Thyroid gland (tissue), 4 donors: ENCODE measurements around the gene STIM1. TPM values are rescaled to one million over a fixed set of nuclear protein-coding genes. Genes with fewer than 3 reads are reported as not detected.

ENCODE experiments used
- DNase-seq, 2 donors: peaks; one replicate each; pipeline ENCODE4 v3.0.0-alpha.2; 2019
- H3K27ac ChIP-seq, 3 donors: fragments of 200-600 bp; sonication (generic); 1 replicate in 2 of 3; 2 replicates in 1 of 3; pipeline ENCODE4 v1.5.1; 2016 to 2019; ENCODE audit warnings: mild to moderate bottlenecking in 1 of 3, moderate library complexity in 1 of 3
- H3K27me3 ChIP-seq: fragments of 200-600 bp; sonication (generic); one replicate; pipeline ENCODE4 v1.5.1; 2019
- H3K36me3 ChIP-seq, 2 donors: fragments of 200-600 bp; sonication (generic); one replicate each; pipeline ENCODE4 v1.5.1; 2016 to 2019
- H3K4me1 ChIP-seq, 2 donors: fragments of 200-600 bp; sonication (generic); one replicate each; pipeline ENCODE4 v1.5.1; 2017 to 2019
- H3K4me3 ChIP-seq, 3 donors: fragments of 200-600 bp; sonication (generic); replicated peaks in 1 of 3; 1 replicate in 2 of 3; 2 replicates in 1 of 3; pipeline ENCODE4 v1.5.1; 2016; ENCODE audit warnings: mild to moderate bottlenecking in 1 of 3
- H3K9me3 ChIP-seq: fragments of 200-600 bp; sonication (generic); one replicate; pipeline ENCODE4 v1.5.1; 2017
- CTCF ChIP-seq, 6 experiments: fragments of 200-600 bp in 3 of 6; fragments of 450-650 bp in 3 of 6; sonication (generic) in 3 of 6; IDR thresholded peaks; one replicate each; pipeline ENCODE4 v1.5.1; 2016 to 2019; ENCODE audit warnings: antibody characterized with exemption in 6 of 6, mild to moderate bottlenecking in 2 of 6, inconsistent platforms in 1 of 6, moderate library complexity in 1 of 6
- POLR2A ChIP-seq, 2 donors: fragments of 450-650 bp; IDR thresholded peaks; one replicate each; pipeline ENCODE4 v1.6.1; 2017; ENCODE audit warnings: antibody characterized with exemption in 2 of 2, mild to moderate bottlenecking in 2 of 2, moderate library complexity in 1 of 2
- whole genome bisulfite sequencing, 2 donors: methylation state at CpG; one replicate each; pipeline ENCODE4 v1.1.5; 2017; 5-methylcytosine and 5-hydroxymethylcytosine counted together
- intact Hi-C: fragments of 100-400 bp; cut with DNase I; formaldehyde crosslinking; loops from one replicate; pipeline ENCODE4 v1.15.1; 2023
- total RNA-seq, 4 donors: library from RNA; depleted of rRNA; stranded (reverse); fragments of >200 nt; gene quantifications; one replicate each; pipeline ENCODE4 v1.2.3, GENCODE V29; 2016

Gene STIM1
- total RNA-seq, 4 donors from 2014 or later: 54.3 to 89.2 (median 71.0) TPM

GRCh38 chr11:4072668-4073285 is 217.3 kb downstream of the STIM1 start:
- H3K27ac ChIP-seq: no peak overlapping the region
- H3K36me3 ChIP-seq: peaks cover 0 to 2% of the 10 kb centered on the region in 2 donors
- no peaks in the 10 kb centered on the region for H3K9me3 ChIP-seq
- intact Hi-C loops: loop anchor here (2.0 kb wide), 2 partner anchors 218 to 226 kb away; partner anchors contain the start of gene STIM1
- 15 to 19% methylated on average over 4 of the region's 4 CpGs for WGBS, 2 donors
- peak; percentile 47 to 50 for DNase-seq
- peaks cover 9 to 11% of the 10 kb centered on the region in 2 donors for H3K4me1 ChIP-seq
- no peak for TF ChIP-seq POLR2A (IDR thresholded peaks at IDR 0.05)
- peak; percentile 43 to 96 (median 85) for TF ChIP-seq CTCF (IDR thresholded peaks at IDR 0.05)
- H3K27me3 ChIP-seq: no peaks in the 10 kb centered on the region
- no peak overlapping the region for H3K4me3 ChIP-seq

DNA sequence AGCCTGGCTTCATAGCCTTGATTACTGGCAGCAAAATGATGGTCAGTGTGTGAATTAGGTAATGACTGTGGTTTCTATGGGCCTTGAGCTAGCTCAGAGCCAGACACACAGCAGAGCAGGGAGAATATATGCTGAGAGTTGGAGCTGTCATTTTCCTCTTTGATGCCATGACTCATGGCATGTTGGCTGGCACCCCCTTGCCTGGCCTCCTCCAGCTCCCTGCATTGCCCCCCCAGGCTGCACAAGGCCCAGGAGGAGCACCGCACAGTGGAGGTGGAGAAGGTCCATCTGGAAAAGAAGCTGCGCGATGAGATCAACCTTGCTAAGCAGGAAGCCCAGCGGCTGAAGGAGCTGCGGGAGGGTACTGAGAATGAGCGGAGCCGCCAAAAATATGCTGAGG is 218.8 kb downstream of the STIM1 start:
- TF ChIP-seq POLR2A (IDR thresholded peaks at IDR 0.05): no peak
- TF ChIP-seq CTCF (IDR thresholded peaks at IDR 0.05): no peak
- no peak for DNase-seq
- intact Hi-C loops: no loop called here

DNA sequence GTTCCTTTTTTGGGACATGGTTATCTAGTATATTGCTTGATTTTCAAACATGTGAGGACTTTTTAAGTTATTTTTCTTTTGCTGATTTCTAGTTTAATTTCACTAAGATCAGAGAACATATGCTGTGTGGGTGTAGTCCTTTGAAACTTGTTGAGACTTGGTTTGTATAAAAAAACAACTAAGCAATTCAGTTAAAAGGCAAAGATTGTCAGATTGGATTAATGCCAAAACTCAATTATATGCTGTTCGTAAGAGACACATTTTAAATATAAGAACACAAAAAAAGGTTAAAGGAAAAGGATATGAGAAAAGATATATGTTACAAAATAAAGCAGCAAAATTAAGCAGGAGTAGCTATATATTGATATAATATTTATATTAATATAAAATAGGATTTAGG is 221.3 kb downstream of the STIM1 start:
- no peak overlapping the region for H3K27ac ChIP-seq
- no peaks in the 10 kb centered on the region for H3K9me3 ChIP-seq
- TF ChIP-seq CTCF (IDR thresholded peaks at IDR 0.05) (no peak), POLR2A (IDR thresholded peaks at IDR 0.05) (no peak)
- no peak overlapping the region for H3K4me3 ChIP-seq
- 31 to 44% methylated on average over 1 of the region's 1 CpG for WGBS, 2 donors
- H3K36me3 ChIP-seq: peaks cover 0 to 6% of the 10 kb centered on the region in 2 donors
- H3K27me3 ChIP-seq: no peaks in the 10 kb centered on the region
- intact Hi-C loops: no loop called here
- peaks cover 6 to 8% of the 10 kb centered on the region in 2 donors for H3K4me1 ChIP-seq
- no peak for DNase-seq

More for the DNA sequence above, 218.8 kb downstream of the STIM1 start:
- Histone ChIP-seq H3K4me1 (peaks cover 9 to 11% of the 10 kb centered on the region in 2 donors), H3K36me3 (peaks cover 0 to 2% of the 10 kb centered on the region in 2 donors), H3K27ac (no peak overlapping the region), H3K9me3 (no peaks in the 10 kb centered on the region), H3K4me3 (no peak overlapping the region), H3K27me3 (no peaks in the 10 kb centered on the region)
- WGBS, 2 donors: 95 to 96% methylated on average over 7 of the region's 7 CpGs

DNA sequence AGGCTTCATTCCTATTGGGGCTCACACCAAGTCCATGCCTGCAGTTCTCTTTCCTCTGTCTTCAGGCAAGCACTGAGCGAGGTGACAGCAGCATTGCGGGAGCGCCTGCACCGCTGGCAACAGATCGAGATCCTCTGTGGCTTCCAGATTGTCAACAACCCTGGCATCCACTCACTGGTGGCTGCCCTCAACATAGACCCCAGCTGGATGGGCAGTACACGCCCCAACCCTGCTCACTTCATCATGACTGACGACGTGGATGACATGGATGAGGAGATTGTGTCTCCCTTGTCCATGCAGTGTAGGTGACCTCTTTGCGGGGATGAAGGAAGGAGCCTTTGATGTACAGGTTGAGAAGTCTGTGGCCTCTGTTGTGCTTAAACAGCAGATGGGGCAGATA is 227.7 kb downstream of the STIM1 start:
- WGBS, 2 donors: 81 to 95% methylated on average over 8 to 9 of the region's 9 CpGs
- DNase-seq: no peak
- intact Hi-C loops: no loop called here

More for the DNA sequence above, 227.7 kb downstream of the STIM1 start:
- H3K4me1 ChIP-seq: no peaks in the 10 kb centered on the region
- H3K27ac ChIP-seq: no peak overlapping the region
- H3K36me3 ChIP-seq: peaks cover 20 to 30% of the 10 kb centered on the region in 2 donors
- H3K27me3 ChIP-seq: no peaks in the 10 kb centered on the region
- TF ChIP-seq POLR2A (IDR thresholded peaks at IDR 0.05) (no peak), CTCF (IDR thresholded peaks at IDR 0.05) (no peak)
- no peak overlapping the region for H3K4me3 ChIP-seq
- H3K9me3 ChIP-seq: no peaks in the 10 kb centered on the region
